Parathyroid adenoma (tissue), 2 donors: ENCODE data around the gene THY1.
A peak's percentile ranks its signal among the peaks of the same experiment; 100 is the strongest.

Experiments used
- H2AFZ ChIP-seq: fragments of 300-600 bp; sonication (generic); one replicate; pipeline ENCODE4 v1.7.0; 2017; ENCODE audit warnings: antibody characterized with exemption, mild to moderate bottlenecking
- H3K27ac ChIP-seq: fragments of 300-600 bp; sonication (generic); one replicate; pipeline ENCODE4 v1.7.0; 2017
- H3K27me3 ChIP-seq: fragments of 300-600 bp; sonication (generic); one replicate; pipeline ENCODE4 v1.7.0; 2017; ENCODE audit warnings: low read length; ENCODE audit not compliant: control insufficient read depth, insufficient read depth
- H3K36me3 ChIP-seq: fragments of 300-600 bp; sonication (generic); one replicate; pipeline ENCODE4 v1.7.0; 2017; ENCODE audit warnings: low read length; ENCODE audit not compliant: control insufficient read depth, insufficient read depth
- H3K4me1 ChIP-seq: fragments of 300-600 bp; sonication (generic); one replicate; pipeline ENCODE4 v1.7.0; 2017; ENCODE audit warnings: control low read depth
- H3K4me2 ChIP-seq: fragments of 300-600 bp; sonication (generic); one replicate; pipeline ENCODE4 v1.7.0; 2017; ENCODE audit warnings: low read length
- H3K4me3 ChIP-seq: fragments of 300-600 bp; sonication (generic); one replicate; pipeline ENCODE4 v1.7.0; 2017; ENCODE audit warnings: low read depth, low read length
- H3K79me2 ChIP-seq: fragments of 300-600 bp; sonication (generic); one replicate; pipeline ENCODE4 v1.7.0; 2017; ENCODE audit warnings: control low read depth
- H3K9ac ChIP-seq: fragments of 300-600 bp; sonication (generic); one replicate; pipeline ENCODE4 v1.7.0; 2017; ENCODE audit warnings: mild to moderate bottlenecking
- H3K9me3 ChIP-seq: fragments of 300-600 bp; sonication (generic); one replicate; pipeline ENCODE4 v1.7.0; 2017; ENCODE audit warnings: low read length; ENCODE audit not compliant: control insufficient read depth
- TF ChIP-seq, protein P1 (sequence below): fragments of 300-600 bp; sonication (generic); IDR thresholded peaks from one replicate; pipeline ENCODE4 v1.7.0; 2017; ENCODE audit warnings: antibody characterized with exemption, mild to moderate bottlenecking
- donor health status: primary hyperparathyroidism.

THY1 gene

DNA sequence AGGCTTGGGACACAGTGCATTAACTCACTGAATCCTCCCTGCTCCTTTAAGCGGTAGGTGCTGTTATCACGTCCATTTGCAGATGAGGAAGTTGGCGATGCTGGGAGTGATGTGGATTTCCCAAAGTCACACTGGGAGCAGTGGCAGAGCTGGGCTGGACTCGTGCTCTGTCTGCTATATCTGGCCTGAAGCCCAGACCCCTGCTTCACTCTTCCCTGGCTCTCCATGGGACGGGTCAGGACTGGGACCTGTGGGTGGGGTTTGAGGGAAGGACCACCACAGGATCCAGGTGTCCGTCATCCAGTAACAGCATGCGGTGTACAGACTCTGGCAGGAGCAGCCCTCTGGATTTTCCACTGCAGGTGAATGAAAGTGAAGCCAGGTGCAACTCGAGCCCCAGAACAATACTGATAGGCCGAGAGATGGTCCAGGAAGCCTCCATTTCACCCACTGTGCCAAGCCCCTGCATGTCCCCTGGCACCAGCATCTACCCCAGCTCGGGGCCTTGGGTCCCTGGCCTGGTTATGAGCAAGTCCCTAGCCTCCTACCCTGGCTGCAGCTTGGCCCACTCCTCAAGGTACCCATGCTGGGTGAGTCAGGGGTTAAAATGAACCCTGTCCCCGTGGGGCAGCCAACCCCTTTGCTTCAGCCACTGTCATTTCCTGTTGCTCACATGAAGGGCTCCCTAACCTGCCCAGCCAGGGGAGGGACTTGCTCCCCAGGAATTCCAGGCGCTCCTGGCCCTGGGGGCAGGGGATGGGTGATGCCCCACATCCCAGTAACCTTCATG lies 45.7 kb downstream of the THY1 start:
- Histone ChIP-seq H3K4me2 (no peak overlapping the region), H2AFZ (no peak overlapping the region), H3K4me1 (peaks cover 10% of the 10 kb centered on the region), H3K27me3 (no peaks in the 10 kb centered on the region), H3K79me2 (no peaks in the 10 kb centered on the region), H3K9ac (no peak overlapping the region), H3K9me3 (no peaks in the 10 kb centered on the region), H3K36me3 (no peaks in the 10 kb centered on the region), H3K4me3 (no peak overlapping the region), H3K27ac (no peak overlapping the region)
- TF ChIP-seq, protein P1, sequence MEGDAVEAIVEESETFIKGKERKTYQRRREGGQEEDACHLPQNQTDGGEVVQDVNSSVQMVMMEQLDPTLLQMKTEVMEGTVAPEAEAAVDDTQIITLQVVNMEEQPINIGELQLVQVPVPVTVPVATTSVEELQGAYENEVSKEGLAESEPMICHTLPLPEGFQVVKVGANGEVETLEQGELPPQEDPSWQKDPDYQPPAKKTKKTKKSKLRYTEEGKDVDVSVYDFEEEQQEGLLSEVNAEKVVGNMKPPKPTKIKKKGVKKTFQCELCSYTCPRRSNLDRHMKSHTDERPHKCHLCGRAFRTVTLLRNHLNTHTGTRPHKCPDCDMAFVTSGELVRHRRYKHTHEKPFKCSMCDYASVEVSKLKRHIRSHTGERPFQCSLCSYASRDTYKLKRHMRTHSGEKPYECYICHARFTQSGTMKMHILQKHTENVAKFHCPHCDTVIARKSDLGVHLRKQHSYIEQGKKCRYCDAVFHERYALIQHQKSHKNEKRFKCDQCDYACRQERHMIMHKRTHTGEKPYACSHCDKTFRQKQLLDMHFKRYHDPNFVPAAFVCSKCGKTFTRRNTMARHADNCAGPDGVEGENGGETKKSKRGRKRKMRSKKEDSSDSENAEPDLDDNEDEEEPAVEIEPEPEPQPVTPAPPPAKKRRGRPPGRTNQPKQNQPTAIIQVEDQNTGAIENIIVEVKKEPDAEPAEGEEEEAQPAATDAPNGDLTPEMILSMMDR: no peak

DNA sequence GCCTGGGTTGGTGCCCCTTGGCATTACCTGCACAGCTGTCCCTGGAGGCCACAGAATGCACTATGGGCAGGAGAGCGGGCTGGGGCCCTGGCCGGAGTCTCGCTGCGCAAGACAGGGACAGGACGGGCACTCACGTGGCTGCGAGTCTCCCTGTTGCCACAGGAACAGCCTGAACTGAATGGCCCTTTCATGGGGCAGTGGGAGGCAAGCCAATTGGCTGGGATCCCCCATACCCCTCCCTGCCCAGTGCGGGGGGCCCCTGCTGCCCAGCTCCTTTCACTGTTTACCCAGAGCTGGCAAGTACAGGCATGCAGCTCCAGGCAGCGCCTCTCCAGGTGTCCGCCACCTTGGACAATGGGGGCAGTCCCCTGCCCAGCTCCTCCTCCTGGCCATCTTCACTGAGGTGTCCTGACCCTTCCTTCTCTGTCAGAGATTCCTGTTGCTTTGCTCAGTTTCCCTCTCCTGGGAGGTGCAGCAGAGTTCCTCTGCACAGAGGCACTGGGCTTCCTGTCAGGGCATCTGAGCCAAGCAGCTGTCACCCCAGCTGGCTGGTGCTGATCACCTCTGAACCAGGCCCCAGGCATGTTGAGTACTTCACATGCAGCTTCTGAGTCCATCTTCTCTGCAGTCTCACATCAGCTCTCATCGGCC lies 46.6 kb downstream of the THY1 start:
- H3K27ac ChIP-seq: no peak overlapping the region
- no peak overlapping the region for H3K9ac ChIP-seq
- H3K4me3 ChIP-seq: no peak overlapping the region
- no peak overlapping the region for H3K4me2 ChIP-seq
- no peaks in the 10 kb centered on the region for H3K79me2 ChIP-seq
- H3K9me3 ChIP-seq: no peaks in the 10 kb centered on the region
- H3K36me3 ChIP-seq: no peaks in the 10 kb centered on the region
- TF ChIP-seq, protein P1: no peak
- peaks cover 14% of the 10 kb centered on the region for H3K4me1 ChIP-seq
- H2AFZ ChIP-seq: no peak overlapping the region
- H3K27me3 ChIP-seq: no peaks in the 10 kb centered on the region

GRCh38 chr11:119375337-119376196 lies 47.4 kb downstream of the THY1 start:
- no peaks in the 10 kb centered on the region for H3K9me3 ChIP-seq
- peaks cover 15% of the 10 kb centered on the region for H3K4me1 ChIP-seq
- H3K27me3 ChIP-seq: no peaks in the 10 kb centered on the region
- no peak overlapping the region for H3K9ac ChIP-seq
- no peaks in the 10 kb centered on the region for H3K79me2 ChIP-seq
- H3K4me2 ChIP-seq: no peak overlapping the region
- H3K4me3 ChIP-seq: no peak overlapping the region
- H3K27ac ChIP-seq: no peak overlapping the region
- H3K36me3 ChIP-seq: no peaks in the 10 kb centered on the region
- no peak overlapping the region for H2AFZ ChIP-seq
- TF ChIP-seq, protein P1: no peak

DNA sequence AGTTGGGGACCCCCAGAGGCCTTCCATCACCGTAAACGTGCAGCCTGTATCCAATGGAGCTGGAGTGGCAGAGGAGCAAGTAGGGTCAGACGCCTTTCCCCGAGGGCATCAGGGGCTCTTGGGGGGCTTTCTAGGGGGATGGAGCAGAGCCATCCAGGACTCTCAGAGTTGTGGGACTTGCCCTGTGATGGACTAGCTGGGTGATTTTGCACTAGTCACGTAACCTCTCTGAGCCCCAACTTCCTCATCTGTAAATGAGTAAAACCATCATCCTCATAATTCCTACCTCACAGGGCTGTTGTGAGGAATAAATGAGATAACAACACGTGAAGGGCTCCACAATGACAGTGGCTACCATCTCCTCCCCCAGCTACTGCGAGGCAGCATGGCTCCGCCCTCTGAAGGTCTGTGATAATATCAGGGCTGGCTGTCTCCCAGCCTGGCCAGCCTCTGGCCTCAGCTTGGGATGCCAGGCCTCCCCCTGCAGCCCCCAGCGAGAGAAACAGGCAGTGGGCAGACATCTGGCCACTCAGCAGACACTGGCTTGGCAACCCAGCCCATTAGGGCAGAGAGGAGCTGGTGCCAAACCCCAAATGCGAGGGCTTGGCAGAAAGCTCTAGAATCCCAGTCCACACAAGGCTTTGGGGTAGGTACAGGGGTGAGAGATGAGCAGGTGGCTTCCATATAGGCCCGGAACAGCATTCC lies 48.2 kb downstream of the THY1 start:
- no peak overlapping the region for H3K9ac ChIP-seq

More for the DNA sequence above, 48.2 kb downstream of the THY1 start:
- Histone ChIP-seq H3K9me3 (no peaks in the 10 kb centered on the region), H3K4me1 (peaks cover 15% of the 10 kb centered on the region), H3K27me3 (no peaks in the 10 kb centered on the region), H3K4me3 (no peak overlapping the region), H3K36me3 (no peaks in the 10 kb centered on the region), H3K79me2 (no peaks in the 10 kb centered on the region), H2AFZ (peak overlapping the region; percentile 22), H3K27ac (no peak overlapping the region), H3K4me2 (no peak overlapping the region)
- TF ChIP-seq, protein P1: no peak
